Endothelial cell (in vitro differentiated cells): ENCODE measurements around the gene RNF7. TPM values are rescaled to one million over a fixed set of nuclear protein-coding genes. Genes with fewer than 3 reads are reported as not detected.

ENCODE experiments used
- DNase-seq: peaks from one replicate; pipeline ENCODE4 v3.0.0; 2021; ENCODE audit warnings: low spot score
- H3K27ac Mint-ChIP-seq: one replicate; pipeline ENCODE4 v1.8.0; 2021; ENCODE audit warnings: mixed read lengths, inconsistent platforms; ENCODE audit not compliant: unreplicated experiment
- H3K27me3 Mint-ChIP-seq: one replicate; pipeline ENCODE4 v1.8.0; 2021; ENCODE audit warnings: mild to moderate bottlenecking, moderate library complexity, mixed read lengths, inconsistent platforms; ENCODE audit not compliant: unreplicated experiment
- H3K36me3 Mint-ChIP-seq: one replicate; pipeline ENCODE4 v1.8.0; 2021; ENCODE audit warnings: mild to moderate bottlenecking, low read depth, mixed read lengths, inconsistent platforms; ENCODE audit not compliant: unreplicated experiment
- H3K4me1 Mint-ChIP-seq: one replicate; pipeline ENCODE4 v1.8.0; 2021; ENCODE audit warnings: mild to moderate bottlenecking, mixed read lengths, inconsistent platforms; ENCODE audit not compliant: unreplicated experiment
- H3K4me3 Mint-ChIP-seq: one replicate; pipeline ENCODE4 v1.8.0; 2021; ENCODE audit warnings: mild to moderate bottlenecking, mixed read lengths, inconsistent platforms; ENCODE audit not compliant: unreplicated experiment
- H3K9me3 Mint-ChIP-seq: one replicate; pipeline ENCODE4 v1.8.0; 2021; ENCODE audit warnings: mixed read lengths, inconsistent platforms; ENCODE audit not compliant: unreplicated experiment
- total RNA-seq: library from RNA; stranded (reverse); fragmentation: NEBNext Ultra II Directional; extraction: Animal tissue kit (Norgen Biotek cat#: 25700); gene quantifications from one replicate; pipeline ENCODE4 v1.2.1, GENCODE V29; 2021; ENCODE audit not compliant: unreplicated experiment
- TF ChIP-seq, protein P1 (sequence below): fragments of 200-600 bp; sonication (generic); IDR thresholded peaks from one replicate; pipeline ENCODE4 v1.5.0; 2021; ENCODE audit warnings: antibody characterized with exemption; ENCODE audit not compliant: unreplicated experiment

RNF7 gene
- total RNA-seq, 1 donor from 2014 or later: 184 TPM

DNA sequence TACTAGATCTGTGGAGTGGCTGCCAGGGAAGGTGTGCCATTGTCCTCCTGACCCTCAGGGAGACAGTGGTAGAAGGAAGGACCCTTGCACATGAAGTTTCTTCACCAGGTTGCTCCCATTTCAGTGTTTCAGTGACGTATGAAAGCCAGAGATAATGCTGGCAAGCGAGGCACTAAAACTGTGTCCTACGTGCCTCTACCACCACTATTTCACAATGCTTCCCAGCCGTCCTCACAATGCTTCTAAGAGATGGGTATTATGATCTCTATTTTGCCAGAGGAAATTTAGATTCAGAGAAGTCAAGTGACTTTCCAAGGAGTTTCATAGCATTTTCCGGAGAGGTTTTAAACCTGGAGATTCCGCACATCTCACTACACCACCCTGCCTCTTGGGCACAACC lies 28.0 kb upstream of the RNF7 start:
- H3K4me1 Mint-ChIP-seq: peaks cover 26% of the 10 kb centered on the region
- no peaks in the 10 kb centered on the region for H3K36me3 Mint-ChIP-seq
- H3K9me3 Mint-ChIP-seq: no peaks in the 10 kb centered on the region

DNA sequence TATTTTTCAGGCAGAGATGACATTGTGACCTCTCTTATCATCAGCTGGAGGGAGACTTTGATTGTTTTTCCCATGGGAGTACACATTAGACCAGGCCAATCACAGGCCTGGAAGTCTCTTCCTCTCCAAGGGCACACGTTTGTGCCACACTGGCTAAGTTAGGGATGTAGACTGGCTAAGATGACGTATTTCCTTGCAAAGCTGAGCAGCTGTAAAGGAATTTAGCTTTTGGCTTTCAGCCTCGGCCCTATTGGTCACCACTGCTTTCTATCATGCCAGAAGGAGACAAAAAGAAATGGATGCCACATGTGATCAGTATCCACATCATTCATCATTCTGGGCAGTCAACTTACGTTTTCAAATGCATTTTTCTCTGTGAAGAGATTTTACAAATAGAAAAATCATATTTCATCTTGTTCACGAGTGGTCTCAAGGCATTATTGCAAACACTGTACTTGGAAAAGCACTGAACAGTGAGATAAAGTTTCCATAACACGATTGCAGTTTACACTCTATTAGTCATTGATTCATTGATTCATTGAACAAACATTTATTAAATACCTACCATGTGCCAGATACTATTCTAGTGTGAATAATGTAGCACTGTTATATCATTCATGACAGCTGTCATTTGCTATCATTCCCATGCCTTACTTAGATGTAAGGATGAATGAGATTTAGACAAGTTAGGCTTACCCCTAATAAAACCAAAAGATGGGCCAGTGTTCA lies 27.0 kb upstream of the RNF7 start:
- Mint-ChIP-seq H3K27me3 (peaks cover 2% of the 10 kb centered on the region), H3K27ac (no peak overlapping the region), H3K4me1 (peaks cover 26% of the 10 kb centered on the region), H3K9me3 (no peaks in the 10 kb centered on the region), H3K4me3 (no peak overlapping the region), H3K36me3 (no peaks in the 10 kb centered on the region)
- no peak for DNase-seq
- TF ChIP-seq, protein P1, sequence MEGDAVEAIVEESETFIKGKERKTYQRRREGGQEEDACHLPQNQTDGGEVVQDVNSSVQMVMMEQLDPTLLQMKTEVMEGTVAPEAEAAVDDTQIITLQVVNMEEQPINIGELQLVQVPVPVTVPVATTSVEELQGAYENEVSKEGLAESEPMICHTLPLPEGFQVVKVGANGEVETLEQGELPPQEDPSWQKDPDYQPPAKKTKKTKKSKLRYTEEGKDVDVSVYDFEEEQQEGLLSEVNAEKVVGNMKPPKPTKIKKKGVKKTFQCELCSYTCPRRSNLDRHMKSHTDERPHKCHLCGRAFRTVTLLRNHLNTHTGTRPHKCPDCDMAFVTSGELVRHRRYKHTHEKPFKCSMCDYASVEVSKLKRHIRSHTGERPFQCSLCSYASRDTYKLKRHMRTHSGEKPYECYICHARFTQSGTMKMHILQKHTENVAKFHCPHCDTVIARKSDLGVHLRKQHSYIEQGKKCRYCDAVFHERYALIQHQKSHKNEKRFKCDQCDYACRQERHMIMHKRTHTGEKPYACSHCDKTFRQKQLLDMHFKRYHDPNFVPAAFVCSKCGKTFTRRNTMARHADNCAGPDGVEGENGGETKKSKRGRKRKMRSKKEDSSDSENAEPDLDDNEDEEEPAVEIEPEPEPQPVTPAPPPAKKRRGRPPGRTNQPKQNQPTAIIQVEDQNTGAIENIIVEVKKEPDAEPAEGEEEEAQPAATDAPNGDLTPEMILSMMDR: no peak

More for the DNA sequence above, 28.0 kb upstream of the RNF7 start:
- TF ChIP-seq, protein P1: no peak
- H3K27ac Mint-ChIP-seq: no peak overlapping the region
- no peak overlapping the region for H3K4me3 Mint-ChIP-seq
- DNase-seq: no peak
- H3K27me3 Mint-ChIP-seq: peaks cover 2% of the 10 kb centered on the region

DNA sequence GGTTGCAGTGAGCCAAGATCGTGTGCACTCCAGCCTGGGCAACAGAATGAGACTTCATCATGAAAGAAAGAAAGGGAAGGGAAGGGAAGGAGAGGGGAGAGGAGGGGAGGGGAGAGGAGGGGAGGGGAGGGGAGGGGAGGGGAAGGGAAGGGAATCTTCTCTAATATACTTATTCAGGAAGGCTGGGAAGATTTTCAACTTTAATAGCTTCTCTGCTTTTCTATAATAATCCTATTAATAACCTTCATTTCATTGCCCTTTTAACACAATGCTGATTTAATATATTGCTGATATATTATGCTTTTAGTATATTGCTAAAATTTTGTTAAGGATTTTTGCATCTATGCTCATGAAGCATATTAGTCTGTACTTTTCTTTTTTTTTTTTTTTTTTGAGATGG lies 23.4 kb upstream of the RNF7 start:
- H3K27me3 Mint-ChIP-seq: peaks cover under 1% of the 10 kb centered on the region
- H3K4me1 Mint-ChIP-seq: peaks cover 26% of the 10 kb centered on the region
- no peak overlapping the region for H3K27ac Mint-ChIP-seq
- TF ChIP-seq, protein P1: no peak
- H3K4me3 Mint-ChIP-seq: no peak overlapping the region
- no peaks in the 10 kb centered on the region for H3K9me3 Mint-ChIP-seq
- no peaks in the 10 kb centered on the region for H3K36me3 Mint-ChIP-seq
- no peak for DNase-seq

DNA sequence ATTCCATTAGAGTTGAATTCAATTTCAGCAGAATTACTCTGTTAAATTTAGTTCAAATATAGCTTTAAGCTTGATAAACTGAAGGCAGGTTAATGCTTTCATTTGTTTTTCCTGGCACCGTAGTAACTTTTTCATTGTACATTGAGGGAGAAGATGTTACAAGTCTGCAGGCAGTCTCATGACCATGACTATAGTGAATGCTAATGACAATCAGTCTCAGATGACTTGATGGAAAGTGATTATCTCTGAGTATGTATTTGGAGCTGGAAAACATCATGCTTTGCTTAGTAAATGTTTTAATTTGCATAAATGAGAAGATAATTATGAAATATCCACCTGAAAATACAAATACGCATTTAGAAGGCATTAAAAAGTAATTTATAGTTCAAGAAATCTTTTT lies 16.0 kb upstream of the RNF7 start:
- no peak overlapping the region for H3K27ac Mint-ChIP-seq
- H3K36me3 Mint-ChIP-seq: no peaks in the 10 kb centered on the region
- TF ChIP-seq, protein P1: no peak
- H3K9me3 Mint-ChIP-seq: no peaks in the 10 kb centered on the region
- H3K4me3 Mint-ChIP-seq: no peak overlapping the region
- H3K4me1 Mint-ChIP-seq: no peaks in the 10 kb centered on the region
- no peak for DNase-seq
- no peaks in the 10 kb centered on the region for H3K27me3 Mint-ChIP-seq

DNA sequence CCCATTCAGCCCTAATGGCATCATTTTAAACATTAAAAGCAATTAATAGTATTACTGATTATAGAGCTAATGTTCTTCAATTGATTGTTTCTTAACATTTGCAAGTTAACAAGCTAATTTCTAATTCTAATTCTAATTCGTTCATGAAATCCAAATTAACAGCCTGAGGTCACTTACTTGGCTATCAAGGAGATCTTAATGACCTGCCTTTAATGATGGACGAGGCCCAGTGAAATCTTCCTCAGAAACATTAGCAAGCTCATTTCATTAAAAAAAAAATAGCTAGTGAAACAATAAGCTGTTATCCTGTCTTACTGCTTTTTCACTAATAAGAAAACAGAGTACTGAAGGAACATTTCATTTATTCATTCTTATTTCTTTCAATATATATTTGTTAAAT lies 15.4 kb upstream of the RNF7 start:
- Mint-ChIP-seq H3K36me3 (no peaks in the 10 kb centered on the region), H3K4me1 (no peaks in the 10 kb centered on the region), H3K9me3 (no peaks in the 10 kb centered on the region), H3K27ac (no peak overlapping the region), H3K27me3 (no peaks in the 10 kb centered on the region), H3K4me3 (no peak overlapping the region)
- no peak for DNase-seq
- TF ChIP-seq, protein P1: no peak
